Fibroblast of pulmonary artery (primary cell): ENCODE measurements around the gene RBM12.
A peak's percentile ranks its signal among the peaks of the same experiment; 100 is the strongest.

ENCODE experiments used
- DNase-seq: peaks from one replicate; pipeline ENCODE4 v3.0.0-alpha.2; 2010; ENCODE audit warnings: low read depth
- H3K4me3 ChIP-seq: replicated peaks from 2 replicates; pipeline ENCODE4 v1.5.1; 2011; ENCODE audit warnings: low read depth, mild to moderate bottlenecking, control low read depth, low read length, moderate library complexity
- TF ChIP-seq, protein P1 (sequence below): IDR thresholded peaks from 2 replicates; pipeline ENCODE4 v1.5.1; 2011; ENCODE audit warnings: mild to moderate bottlenecking, control low read depth, low read length, inconsistent platforms; ENCODE audit errors: missing control alignments

The RBM12 gene

DNA sequence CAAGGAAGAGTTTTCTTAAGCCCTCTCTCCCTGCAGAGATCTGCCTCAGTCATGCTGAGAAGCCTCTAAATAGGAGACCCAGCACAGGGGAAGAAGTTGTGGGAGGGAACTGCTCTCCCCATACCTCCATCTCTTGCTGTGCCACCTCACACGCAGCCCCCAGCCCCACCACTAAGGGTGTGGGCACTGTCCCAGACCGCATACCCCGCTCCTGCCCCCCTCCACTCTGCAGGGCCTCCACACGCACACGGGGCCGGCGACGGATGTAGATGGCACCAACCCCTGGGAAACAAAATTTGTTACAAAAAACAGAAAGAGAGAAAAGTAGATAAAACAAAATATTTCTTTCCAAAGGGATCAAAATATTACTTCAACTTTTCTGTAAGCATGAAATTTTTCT, 10.2 kb upstream of the RBM12 start:
- TF ChIP-seq, protein P1, sequence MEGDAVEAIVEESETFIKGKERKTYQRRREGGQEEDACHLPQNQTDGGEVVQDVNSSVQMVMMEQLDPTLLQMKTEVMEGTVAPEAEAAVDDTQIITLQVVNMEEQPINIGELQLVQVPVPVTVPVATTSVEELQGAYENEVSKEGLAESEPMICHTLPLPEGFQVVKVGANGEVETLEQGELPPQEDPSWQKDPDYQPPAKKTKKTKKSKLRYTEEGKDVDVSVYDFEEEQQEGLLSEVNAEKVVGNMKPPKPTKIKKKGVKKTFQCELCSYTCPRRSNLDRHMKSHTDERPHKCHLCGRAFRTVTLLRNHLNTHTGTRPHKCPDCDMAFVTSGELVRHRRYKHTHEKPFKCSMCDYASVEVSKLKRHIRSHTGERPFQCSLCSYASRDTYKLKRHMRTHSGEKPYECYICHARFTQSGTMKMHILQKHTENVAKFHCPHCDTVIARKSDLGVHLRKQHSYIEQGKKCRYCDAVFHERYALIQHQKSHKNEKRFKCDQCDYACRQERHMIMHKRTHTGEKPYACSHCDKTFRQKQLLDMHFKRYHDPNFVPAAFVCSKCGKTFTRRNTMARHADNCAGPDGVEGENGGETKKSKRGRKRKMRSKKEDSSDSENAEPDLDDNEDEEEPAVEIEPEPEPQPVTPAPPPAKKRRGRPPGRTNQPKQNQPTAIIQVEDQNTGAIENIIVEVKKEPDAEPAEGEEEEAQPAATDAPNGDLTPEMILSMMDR, result no peak
- H3K4me3 ChIP-seq, result no peak overlapping the region
- no peak for DNase-seq

DNA sequence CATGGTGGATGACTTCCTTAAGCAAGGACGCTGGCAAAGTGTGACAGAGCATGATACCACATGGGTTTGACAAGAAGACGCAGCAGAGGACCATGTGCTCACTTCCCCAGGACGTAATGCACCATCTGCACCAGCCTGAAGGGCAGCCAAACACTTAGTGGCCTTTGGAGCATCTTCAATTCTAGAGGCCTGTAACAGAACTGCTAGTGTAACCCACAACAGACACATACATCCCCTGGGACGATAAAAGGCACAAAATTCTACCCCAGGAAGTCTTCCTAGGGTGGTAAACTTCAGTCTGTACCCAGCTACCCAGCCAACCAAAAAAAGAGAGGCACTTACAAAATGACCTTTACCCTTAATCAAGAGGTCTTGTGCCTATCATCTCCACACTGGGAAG, 9.2 kb upstream of the RBM12 start:
- H3K4me3 ChIP-seq, result no peak overlapping the region
- TF ChIP-seq, protein P1, result no peak
- DNase-seq, result no peak

DNA sequence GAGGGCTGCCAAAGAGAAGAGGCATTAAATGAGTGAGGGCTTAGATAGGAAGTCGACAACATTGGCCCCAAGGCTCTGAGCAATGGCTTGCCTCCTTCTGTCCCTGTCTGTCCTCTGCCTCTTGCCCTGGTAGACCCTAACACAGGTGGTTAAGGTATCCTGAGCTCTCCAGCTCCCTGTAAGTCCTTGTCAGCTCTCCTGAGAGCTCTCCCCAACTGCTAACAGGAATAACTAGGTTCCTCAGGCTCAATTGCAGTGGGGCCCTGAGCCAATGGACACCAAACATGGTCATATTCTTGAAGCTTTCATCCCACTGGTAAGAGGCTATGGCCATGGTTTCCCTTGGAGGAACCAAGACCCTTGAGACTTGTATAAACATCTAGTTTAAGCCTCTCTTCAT, 5.0 kb upstream of the RBM12 start:
- no peak overlapping the region for H3K4me3 ChIP-seq
- no peak for DNase-seq
- TF ChIP-seq, protein P1, result no peak

DNA sequence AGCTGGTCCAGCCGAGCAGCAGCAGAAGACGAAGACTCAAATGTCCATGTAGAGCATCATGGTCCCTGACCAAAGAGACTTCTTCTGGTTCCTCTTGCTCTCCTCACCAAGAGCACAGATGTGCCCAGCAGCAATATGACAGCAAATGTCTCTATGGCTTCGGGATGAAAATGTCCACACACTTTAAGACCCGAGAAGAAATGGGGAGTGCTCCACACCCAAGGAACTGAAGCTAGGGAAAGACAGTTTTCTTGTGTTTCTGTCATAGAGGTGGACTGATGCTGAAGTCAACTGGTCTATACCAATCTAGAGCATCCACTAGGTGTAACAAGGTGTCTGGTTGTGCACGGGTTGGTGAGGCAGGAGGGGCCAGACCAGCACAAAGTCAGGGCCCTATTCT, 4.5 kb upstream of the RBM12 start:
- DNase-seq, result no peak
- H3K4me3 ChIP-seq, result no peak overlapping the region
- TF ChIP-seq, protein P1, result no peak

DNA sequence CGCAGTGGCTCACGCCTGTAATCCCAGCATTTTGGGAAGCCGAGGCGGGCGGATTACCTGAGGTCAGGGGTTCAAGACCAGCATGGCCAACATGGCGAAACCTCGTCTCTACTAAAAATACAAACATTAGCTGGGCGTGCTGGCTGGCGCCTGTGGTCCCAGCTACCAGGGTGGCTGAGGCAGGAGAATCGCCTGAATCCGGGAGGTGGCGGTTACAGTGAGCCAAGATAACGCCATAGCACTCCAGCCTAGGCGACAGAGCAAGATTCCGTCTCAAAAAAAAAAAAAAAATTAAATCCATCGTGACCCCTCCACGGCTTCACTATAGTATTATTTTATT, 1.2 kb upstream of the RBM12 start:
- TF ChIP-seq, protein P1, result no peak
- H3K4me3 ChIP-seq, result no peak overlapping the region
- no peak for DNase-seq

DNA sequence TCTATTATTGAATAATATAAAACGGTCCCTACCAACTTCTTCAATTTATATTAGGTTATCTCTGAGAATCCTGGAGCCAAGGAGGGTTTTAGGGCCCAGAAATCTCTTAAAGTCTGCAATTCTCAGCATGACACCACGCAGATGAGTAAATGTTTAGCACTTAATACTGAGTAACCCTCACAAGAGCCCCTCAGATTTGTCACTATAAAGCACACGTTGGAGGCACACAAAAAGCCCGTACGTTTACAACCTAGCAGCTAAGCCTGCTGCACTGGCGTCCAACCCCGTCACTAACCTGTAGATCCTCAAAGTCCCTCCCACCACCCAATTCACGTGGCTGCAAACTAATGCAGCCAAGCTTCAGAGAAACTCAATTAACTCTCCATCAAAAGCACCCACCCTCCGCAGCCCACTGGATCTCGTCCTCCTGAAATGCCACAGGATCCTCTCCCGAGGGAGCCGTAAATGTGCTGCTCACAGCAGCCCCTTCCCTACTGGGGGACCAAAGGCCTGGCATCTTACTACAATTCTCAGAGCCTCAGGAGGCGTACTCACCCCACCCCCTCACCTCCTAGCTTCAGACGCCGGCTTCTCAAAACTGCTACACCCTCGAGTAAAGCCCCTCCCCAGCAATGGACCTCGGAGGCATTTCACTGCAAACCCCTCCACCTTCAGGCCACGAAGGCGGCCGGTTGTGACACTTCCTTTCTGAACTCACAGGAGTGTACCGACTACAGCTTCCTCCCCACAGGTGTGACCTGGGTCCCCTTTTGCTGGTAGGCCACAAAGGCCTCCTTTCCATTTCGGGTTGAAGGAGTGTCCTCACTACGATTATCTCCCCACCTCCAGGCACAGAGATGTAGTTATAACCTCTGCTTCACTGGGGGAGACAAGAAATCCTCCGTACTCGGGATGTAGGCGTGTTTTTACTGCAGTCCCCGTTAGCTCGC, 909 bp downstream of the RBM12 start:
- TF ChIP-seq, protein P1, result no peak
- peak; percentile 26 for DNase-seq

DNA sequence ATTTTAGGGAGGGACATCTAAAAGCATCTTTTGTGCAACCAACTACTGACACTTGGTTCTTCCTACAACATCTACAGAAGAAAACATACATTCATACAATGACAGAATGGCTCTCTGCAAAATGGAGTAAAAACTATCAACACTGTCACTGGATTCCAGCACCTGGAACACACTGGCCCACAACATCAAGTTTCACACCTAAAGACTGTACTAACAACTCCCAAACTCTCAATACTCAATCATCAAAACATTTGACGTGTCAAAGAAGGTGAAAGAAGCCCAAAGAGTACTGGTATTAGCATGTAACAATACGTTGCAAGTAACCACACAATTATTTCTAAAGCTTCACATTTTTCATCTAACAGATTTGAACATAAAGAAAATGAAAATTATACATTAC, 2.1 kb downstream of the RBM12 start:
- peak overlapping the region; percentile 67 for H3K4me3 ChIP-seq
- TF ChIP-seq, protein P1, result no peak
- no peak for DNase-seq

More for the DNA sequence above, 909 bp downstream of the RBM12 start:
- H3K4me3 ChIP-seq, result peak overlapping the region; percentile 67
